ENCODE measurements around the gene AATF. TPM values are rescaled to one million over a fixed set of nuclear protein-coding genes. Genes with fewer than 3 reads are reported as not detected.

Gene AATF
- polyA plus RNA-seq, 2 of the 4 experiments (the other 2 are of a cell fraction) = 51.9 to 120 TPM

GRCh38 chr17:37086948-37087347, 138.2 kb downstream of the AATF start:
- DNase-seq (ENCODE audit: low read depth in 1 of 2, low spot score in 1 of 2) (no peak), ATAC-seq (no peak), FAIRE-seq (no peak)
- Histone ChIP-seq H3K4me3 (no peak overlapping the region), H3K4me2 (no peak overlapping the region), H3K9me3 (no peaks in the 10 kb centered on the region), H3K27ac (no peak overlapping the region), H3K4me1 (peaks cover 3% of the 10 kb centered on the region; the same call in 1 of the 3 replicates)
- ChIA-PET CTCF (interaction anchor here (0.9 to 1.1 kb wide), 2 partner anchors 8 to 37 kb away, joined by 3 to 4 read pairs; no protein-coding TSS in a partner anchor), POLR2A (no interaction called here)
- WGBS (ENCODE audit: missing lambda C conversion rate) = 91% methylated on average over 3 of the region's 3 CpGs
- TF ChIP-seq TFCP2L1 (CRISPR knock-in tag; IDR thresholded peaks at IDR 0.05) = no peak
- no peak for TF ChIP-seq TP53 (CRISPR knock-in tag; IDR thresholded peaks at IDR 0.05)
- TF ChIP-seq RNF2 (IDR thresholded peaks at IDR 0.05; ENCODE audit: borderline replicate concordance, low read depth) = no peak
- TF ChIP-seq ATOH8 (CRISPR knock-in tag; IDR thresholded peaks at IDR 0.05; ENCODE audit: low read depth) = no peak
- no peak for TF ChIP-seq NFE2L2 (conservative IDR thresholded peaks at IDR 0.05; ENCODE audit: low read length)
- TF ChIP-seq MYC (IDR thresholded peaks at IDR 0.05; ENCODE audit: borderline replicate concordance, low read length) = no peak

DNA sequence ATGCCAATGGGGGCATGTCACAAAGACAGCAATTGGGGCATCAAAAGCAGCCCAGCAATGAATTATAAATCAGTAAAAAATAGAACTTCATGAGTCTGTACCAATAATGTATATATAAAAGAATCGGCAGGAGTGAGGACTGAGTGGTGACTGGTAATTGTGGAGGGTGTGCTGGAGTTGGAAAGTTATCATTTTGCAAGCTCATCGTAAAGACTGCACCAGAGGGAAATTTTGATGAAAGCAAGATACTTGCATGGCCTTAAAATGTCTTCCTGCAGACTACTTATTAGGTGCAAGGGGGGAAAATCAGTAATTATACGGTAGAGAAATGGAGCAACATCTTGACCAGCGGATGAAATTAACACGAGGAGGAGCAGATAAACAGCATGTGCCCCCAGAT, 138.9 kb downstream of the AATF start:
- CTCF ChIA-PET = interaction anchor here (0.6 kb wide), 1 partner anchor 63 kb away, joined by 3 read pairs; no protein-coding TSS in a partner anchor
- no peak overlapping the region for H3K4me2 ChIP-seq
- 89% methylated on average over 5 of the region's 5 CpGs for WGBS (ENCODE audit: missing lambda C conversion rate)
- H3K27ac ChIP-seq = no peak overlapping the region
- no peaks in the 10 kb centered on the region for H3K9me3 ChIP-seq
- TF ChIP-seq MAFK (IDR thresholded peaks at IDR 0.05; ENCODE audit: partially characterized antibody) (peak; percentile 67), KDM1A (IDR thresholded peaks at IDR 0.05; ENCODE audit: low read depth) (no peak)
- DNase-seq (ENCODE audit: low read depth in 1 of 2, low spot score in 1 of 2) (no peak), ATAC-seq (no peak), FAIRE-seq (no peak)
- no peak overlapping the region for H3K4me3 ChIP-seq
- POLR2A ChIA-PET = no interaction called here
- H3K4me1 ChIP-seq = peaks cover 10% of the 10 kb centered on the region; the same call in 1 of the 3 replicates

DNA sequence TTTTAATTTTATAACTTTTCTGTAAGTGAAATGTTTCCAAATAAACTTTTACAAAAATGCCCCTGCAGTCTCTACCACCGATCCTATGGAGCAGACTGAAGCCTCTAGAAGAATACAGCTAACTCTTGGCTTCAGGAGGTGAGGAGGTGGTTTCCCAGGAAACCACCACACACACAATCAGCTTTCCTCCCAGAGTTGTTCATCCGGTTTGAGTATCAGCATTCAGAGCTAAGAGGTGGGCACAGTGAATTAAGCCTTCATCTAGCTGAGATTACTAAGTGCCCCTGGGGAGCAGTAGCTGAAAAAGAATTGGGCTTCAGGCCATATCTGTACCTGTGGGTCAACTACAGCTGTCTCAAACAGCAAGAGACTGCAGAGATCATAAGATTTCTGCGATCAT, 139.7 kb downstream of the AATF start:
- ChIA-PET POLR2A (interaction anchor here (0.7 kb wide), 1 partner anchor 140 kb away, joined by 3 read pairs; the partner anchor contains the start of gene AATF), CTCF (interaction anchor here (1.3 to 1.4 kb wide), 2 partner anchors 19 to 42 kb away, joined by 3 to 5 read pairs; no protein-coding TSS in a partner anchor)
- no peak overlapping the region for H3K4me3 ChIP-seq
- peaks cover 10% of the 10 kb centered on the region; the same call in 1 of the 3 replicates for H3K4me1 ChIP-seq
- DNase-seq (ENCODE audit: low read depth in 1 of 2, low spot score in 1 of 2) (no peak), FAIRE-seq (no peak), ATAC-seq (no peak)
- 78% methylated on average over 3 of the region's 3 CpGs for WGBS (ENCODE audit: missing lambda C conversion rate)
- H3K27ac ChIP-seq = no peak overlapping the region
- TF ChIP-seq EHF (CRISPR knock-in tag; IDR thresholded peaks at IDR 0.05) (no peak), HOXB5 (CRISPR knock-in tag; IDR thresholded peaks at IDR 0.05) (no peak), POLR2AphosphoS2 (conservative IDR thresholded peaks at IDR 0.05; ENCODE audit: low read length) (no peak), CHD2 (IDR thresholded peaks at IDR 0.05; ENCODE audit: low read length, partially characterized antibody) (no peak), ZSCAN20 (CRISPR knock-in tag; IDR thresholded peaks at IDR 0.05) (no peak), FOSB (CRISPR knock-in tag; IDR thresholded peaks at IDR 0.05) (no peak), BHLHE40 (IDR thresholded peaks at IDR 0.05; ENCODE audit: low read depth, low read length) (no peak), MAFK (IDR thresholded peaks at IDR 0.05; ENCODE audit: partially characterized antibody) (no peak), PBX3 (IDR thresholded peaks at IDR 0.05) (no peak), FOXS1 (CRISPR knock-in tag; IDR thresholded peaks at IDR 0.05) (no peak), SREBF2 (IDR thresholded peaks at IDR 0.05) (no peak), JUN (IDR thresholded peaks at IDR 0.05) (no peak), POLR2A (IDR thresholded peaks at IDR 0.05; ENCODE audit: low read length) (no peak), SMC3 (IDR thresholded peaks at IDR 0.05) (no peak), FOSL2 (IDR thresholded peaks at IDR 0.05) (no peak), FOSL2 (CRISPR knock-in tag; IDR thresholded peaks at IDR 0.05) (no peak), CEBPB (IDR thresholded peaks at IDR 0.05) (no peak), TFCP2L1 (CRISPR knock-in tag; IDR thresholded peaks at IDR 0.05) (no peak)
- no peak overlapping the region for H3K4me2 ChIP-seq
- H3K9me3 ChIP-seq = no peaks in the 10 kb centered on the region
